ENCODE measurements around the gene SUGT1.
"Not testable (repeated sequence)": the region's sequence is repeated elsewhere in the genome, so short reads cannot be mapped to it uniquely, and the experiment has no call there.

Gene SUGT1

GRCh38 chr13:52706081-52706480, 53.4 kb downstream of the SUGT1 start:
- no peaks in the 10 kb centered on the region for H3K4me1 Mint-ChIP-seq
- H3K27me3 Mint-ChIP-seq, result no peaks in the 10 kb centered on the region
- no peaks in the 10 kb centered on the region for H3K9me3 Mint-ChIP-seq
- H3K27ac Mint-ChIP-seq, result peak overlapping the region in 1 of 2 donors; percentile 76
- no peak for ATAC-seq
- no peak for DNase-seq
- H3K4me3 Mint-ChIP-seq, result no peak overlapping the region

DNA sequence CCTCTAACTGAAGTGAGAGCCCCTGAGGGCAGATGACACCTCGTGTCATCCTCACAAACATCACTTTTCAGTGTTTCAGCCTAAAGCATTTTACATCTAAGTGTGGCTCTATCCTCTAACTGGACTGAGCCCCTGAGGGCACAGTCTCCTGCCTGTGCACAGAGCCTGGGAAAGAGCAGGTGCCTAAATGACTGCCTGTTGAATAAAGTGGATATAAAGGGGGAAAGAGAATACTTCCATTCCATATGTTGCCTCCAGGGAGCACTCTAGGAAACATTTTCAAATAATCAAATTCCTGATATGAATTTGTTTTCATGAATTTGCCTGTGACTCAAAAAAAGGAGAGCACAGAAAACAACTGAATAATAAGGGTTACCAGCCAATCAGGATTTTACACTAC, 54.7 kb downstream of the SUGT1 start:
- Mint-ChIP-seq H3K27ac (no peak overlapping the region), H3K9me3 (no peaks in the 10 kb centered on the region), H3K4me3 (no peak overlapping the region)

GRCh38 chr13:52708266-52708665, 55.6 kb downstream of the SUGT1 start:
- not testable (repeated sequence) for DNase-seq, H3K27me3 Mint-ChIP-seq, H3K4me3 Mint-ChIP-seq, ATAC-seq, H3K9me3 Mint-ChIP-seq, H3K4me1 Mint-ChIP-seq
- peak overlapping the region in 1 of 2 donors; percentile 19 for H3K27ac Mint-ChIP-seq

More for the DNA sequence above, 54.7 kb downstream of the SUGT1 start:
- H3K4me1 Mint-ChIP-seq, result no peaks in the 10 kb centered on the region
- DNase-seq (no peak), ATAC-seq (no peak)
- H3K27me3 Mint-ChIP-seq, result no peaks in the 10 kb centered on the region

GRCh38 chr13:52711286-52711685, 58.6 kb downstream of the SUGT1 start:
- ATAC-seq, result no peak
- Mint-ChIP-seq H3K9me3 (no peaks in the 10 kb centered on the region), H3K27ac (no peak overlapping the region), H3K4me3 (no peak overlapping the region), H3K4me1 (no peaks in the 10 kb centered on the region), H3K27me3 (no peaks in the 10 kb centered on the region)
- DNase-seq, result no peak

- no peak for ATAC-seq
- no peak overlapping the region for H3K27ac Mint-ChIP-seq
- peaks cover 6% of the 10 kb centered on the region for H3K27me3 Mint-ChIP-seq
- peaks cover 0 to 9% of the 10 kb centered on the region in 2 donors for H3K9me3 Mint-ChIP-seq
- DNase-seq, result no peak
- no peaks in the 10 kb centered on the region for H3K4me1 Mint-ChIP-seq
- H3K4me3 Mint-ChIP-seq, result no peak overlapping the region
These were observed 59.7 kb downstream of the SUGT1 start for GRCh38 chr13:52712385-52712784.

DNA sequence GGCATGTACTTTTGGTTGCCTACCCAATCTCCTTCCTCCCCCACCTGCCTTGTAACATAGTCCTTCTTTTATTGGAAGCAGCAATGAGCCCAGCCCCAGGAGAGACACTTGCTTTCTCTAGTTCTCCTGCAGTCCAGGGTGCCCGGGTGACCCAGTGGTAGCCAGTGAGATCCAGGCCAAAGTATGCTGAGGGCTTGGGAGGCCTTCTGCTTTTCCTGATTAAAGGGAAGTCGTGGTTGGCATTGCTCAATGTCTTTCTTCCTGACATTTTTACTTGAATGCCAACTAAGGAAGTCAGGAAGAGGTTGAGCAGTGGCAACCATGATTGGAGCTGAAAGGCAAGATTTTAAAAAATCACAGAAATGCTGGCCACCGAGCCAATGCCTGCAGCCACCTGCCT, 61.3 kb downstream of the SUGT1 start:
- peaks cover 21% of the 10 kb centered on the region for H3K27me3 Mint-ChIP-seq
- ATAC-seq, result no peak
- H3K9me3 Mint-ChIP-seq, result peaks cover 8 to 24% of the 10 kb centered on the region in 2 donors
- H3K4me1 Mint-ChIP-seq, result no peaks in the 10 kb centered on the region
- DNase-seq, result no peak
- no peak overlapping the region for H3K27ac Mint-ChIP-seq
- no peak overlapping the region for H3K4me3 Mint-ChIP-seq

- not testable (repeated sequence) for H3K4me3 Mint-ChIP-seq, H3K27ac Mint-ChIP-seq, DNase-seq, H3K4me1 Mint-ChIP-seq, ATAC-seq
- Mint-ChIP-seq H3K9me3 (peaks cover 12 to 35% of the 10 kb centered on the region in 2 donors), H3K27me3 (peaks cover 36% of the 10 kb centered on the region)
These were observed 68.3 kb downstream of the SUGT1 start for GRCh38 chr13:52720904-52721303.

DNA sequence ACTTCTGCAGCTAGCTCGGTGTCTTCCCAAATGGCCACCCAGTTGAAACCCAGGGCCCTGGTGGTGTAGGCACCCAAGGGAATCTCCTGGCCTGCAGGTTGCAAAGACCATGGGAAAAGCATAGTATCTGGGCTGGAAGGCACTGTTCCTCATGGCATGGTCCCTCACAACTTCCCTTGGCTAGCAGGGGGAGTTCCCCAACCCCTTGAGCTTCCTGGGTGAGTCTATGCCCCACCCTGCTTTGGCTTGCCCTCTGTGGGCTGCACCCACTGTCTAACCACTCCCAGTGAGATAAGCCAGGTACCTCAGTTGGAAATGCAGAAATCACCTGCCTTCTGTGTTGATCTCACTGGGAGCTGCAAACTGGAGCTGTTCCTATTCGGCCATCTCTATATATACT, 68.7 kb downstream of the SUGT1 start:
- not testable (repeated sequence) for H3K4me1 Mint-ChIP-seq, H3K27ac Mint-ChIP-seq, H3K4me3 Mint-ChIP-seq, ATAC-seq, DNase-seq
- Mint-ChIP-seq H3K27me3 (peaks cover 36% of the 10 kb centered on the region), H3K9me3 (peaks cover 12 to 35% of the 10 kb centered on the region in 2 donors)

GRCh38 chr13:52723181-52723580, 70.5 kb downstream of the SUGT1 start:
- no peaks in the 10 kb centered on the region for H3K4me1 Mint-ChIP-seq
- peaks cover 9 to 19% of the 10 kb centered on the region in 2 donors for H3K9me3 Mint-ChIP-seq
- ATAC-seq (no peak), DNase-seq (no peak)
- H3K27ac Mint-ChIP-seq, result no peak overlapping the region
- H3K27me3 Mint-ChIP-seq, result peaks cover 23% of the 10 kb centered on the region
- no peak overlapping the region for H3K4me3 Mint-ChIP-seq

DNA sequence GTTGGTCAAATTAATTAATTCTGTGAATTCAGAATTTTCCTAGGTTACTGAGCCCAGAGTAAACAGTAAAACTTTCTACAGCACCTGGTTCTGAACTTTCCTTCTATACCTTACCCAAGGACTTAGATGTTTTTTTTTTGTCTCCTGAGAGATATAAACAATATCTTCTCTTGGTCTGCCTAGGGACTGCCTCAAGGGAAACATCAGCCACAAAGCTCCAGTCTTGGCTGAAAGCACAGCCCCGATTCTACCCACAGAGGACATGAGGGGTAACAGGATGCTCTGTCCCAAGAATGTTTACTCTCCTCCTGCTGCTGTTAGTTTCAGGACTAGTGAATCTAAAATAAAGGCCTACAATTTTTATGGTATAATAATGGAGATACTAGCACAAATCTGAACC, 72.7 kb downstream of the SUGT1 start:
- H3K9me3 Mint-ChIP-seq, result no peaks in the 10 kb centered on the region
- no peak for DNase-seq
- H3K27ac Mint-ChIP-seq, result no peak overlapping the region
- no peaks in the 10 kb centered on the region for H3K4me1 Mint-ChIP-seq
- peaks cover 3% of the 10 kb centered on the region for H3K27me3 Mint-ChIP-seq
- ATAC-seq, result no peak
- no peak overlapping the region for H3K4me3 Mint-ChIP-seq

GRCh38 chr13:52726258-52726657, 73.6 kb downstream of the SUGT1 start:
- H3K9me3 Mint-ChIP-seq, result no peaks in the 10 kb centered on the region
- H3K4me3 Mint-ChIP-seq, result no peak overlapping the region
- no peaks in the 10 kb centered on the region for H3K27me3 Mint-ChIP-seq
- no peak overlapping the region for H3K27ac Mint-ChIP-seq
- H3K4me1 Mint-ChIP-seq, result no peaks in the 10 kb centered on the region
- DNase-seq (no peak), ATAC-seq (no peak)

DNA sequence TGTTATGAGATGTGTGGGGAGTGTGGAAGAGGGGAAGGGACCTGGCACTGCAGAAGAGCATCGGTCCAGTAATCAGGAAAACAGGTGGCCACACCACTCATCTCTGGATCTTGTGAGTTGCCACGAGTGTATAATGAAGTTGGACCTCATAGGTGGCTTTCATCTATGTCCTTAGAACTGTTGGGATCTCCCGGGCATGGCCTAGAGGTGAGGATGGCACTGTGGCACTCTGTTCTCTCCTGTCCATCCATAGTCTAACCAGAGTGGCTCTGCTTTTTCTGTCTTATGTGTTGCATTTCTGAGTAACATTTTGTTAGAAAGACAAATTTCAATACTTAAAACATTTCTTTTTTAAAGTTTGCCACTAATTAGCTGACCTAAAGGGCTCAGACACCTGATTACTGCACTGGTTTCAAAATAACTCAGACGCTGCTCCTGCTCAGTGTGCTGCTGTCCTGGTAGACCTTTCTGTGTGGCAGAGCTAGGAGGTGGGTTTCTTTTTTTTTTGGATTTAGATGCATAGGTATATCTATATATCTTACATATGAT, 81.5 kb downstream of the SUGT1 start:
- Mint-ChIP-seq H3K27me3 (peaks cover 14% of the 10 kb centered on the region), H3K4me3 (no peak overlapping the region), H3K4me1 (peaks cover under 1% of the 10 kb centered on the region), H3K27ac (no peak overlapping the region), H3K9me3 (no peaks in the 10 kb centered on the region)
- ATAC-seq, result no peak
- no peak for DNase-seq

DNA sequence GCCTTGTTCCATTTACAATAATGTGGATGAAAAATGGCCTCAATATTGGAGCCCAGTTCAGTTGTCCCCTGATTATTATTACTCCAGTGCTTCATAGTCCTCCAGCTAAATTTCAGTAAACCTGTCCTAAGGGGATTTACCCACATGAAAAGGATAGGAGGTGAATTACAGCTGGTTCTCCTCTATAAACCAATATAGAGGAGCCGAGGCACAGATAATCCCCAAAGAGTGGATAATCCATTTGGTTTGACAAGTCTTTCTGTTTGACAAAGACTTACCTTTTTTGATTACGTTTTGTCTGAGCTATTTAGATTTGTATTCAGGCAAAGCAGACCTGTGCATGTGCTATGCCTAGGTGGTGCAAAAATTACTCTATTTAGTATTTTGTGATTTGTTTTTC, 84.3 kb downstream of the SUGT1 start:
- H3K4me3 Mint-ChIP-seq, result no peak overlapping the region
- no peak for ATAC-seq

GRCh38 chr13:52737451-52737850, 84.8 kb downstream of the SUGT1 start:
- no peaks in the 10 kb centered on the region for H3K9me3 Mint-ChIP-seq
- no peak for DNase-seq
- no peak for ATAC-seq

More for the DNA sequence above, 84.3 kb downstream of the SUGT1 start:
- H3K27me3 Mint-ChIP-seq, result peaks cover 39% of the 10 kb centered on the region
- DNase-seq, result no peak
- H3K9me3 Mint-ChIP-seq, result no peaks in the 10 kb centered on the region
- peaks cover 10% of the 10 kb centered on the region for H3K4me1 Mint-ChIP-seq
- H3K27ac Mint-ChIP-seq, result no peak overlapping the region

GRCh38 chr13:52737965-52738364, 85.3 kb downstream of the SUGT1 start:
- peak overlapping the region in 1 of 2 donors; percentile 46 for H3K4me3 Mint-ChIP-seq
- peaks cover 10% of the 10 kb centered on the region for H3K4me1 Mint-ChIP-seq
- ATAC-seq, result no peak
- H3K9me3 Mint-ChIP-seq, result no peaks in the 10 kb centered on the region
- H3K27ac Mint-ChIP-seq, result no peak overlapping the region
- DNase-seq, result no peak
- peaks cover 49% of the 10 kb centered on the region for H3K27me3 Mint-ChIP-seq

More at GRCh38 chr13:52737451-52737850, 84.8 kb downstream of the SUGT1 start:
- Mint-ChIP-seq H3K4me3 (no peak overlapping the region), H3K4me1 (peaks cover 10% of the 10 kb centered on the region), H3K27ac (no peak overlapping the region), H3K27me3 (peaks cover 44% of the 10 kb centered on the region)

DNA sequence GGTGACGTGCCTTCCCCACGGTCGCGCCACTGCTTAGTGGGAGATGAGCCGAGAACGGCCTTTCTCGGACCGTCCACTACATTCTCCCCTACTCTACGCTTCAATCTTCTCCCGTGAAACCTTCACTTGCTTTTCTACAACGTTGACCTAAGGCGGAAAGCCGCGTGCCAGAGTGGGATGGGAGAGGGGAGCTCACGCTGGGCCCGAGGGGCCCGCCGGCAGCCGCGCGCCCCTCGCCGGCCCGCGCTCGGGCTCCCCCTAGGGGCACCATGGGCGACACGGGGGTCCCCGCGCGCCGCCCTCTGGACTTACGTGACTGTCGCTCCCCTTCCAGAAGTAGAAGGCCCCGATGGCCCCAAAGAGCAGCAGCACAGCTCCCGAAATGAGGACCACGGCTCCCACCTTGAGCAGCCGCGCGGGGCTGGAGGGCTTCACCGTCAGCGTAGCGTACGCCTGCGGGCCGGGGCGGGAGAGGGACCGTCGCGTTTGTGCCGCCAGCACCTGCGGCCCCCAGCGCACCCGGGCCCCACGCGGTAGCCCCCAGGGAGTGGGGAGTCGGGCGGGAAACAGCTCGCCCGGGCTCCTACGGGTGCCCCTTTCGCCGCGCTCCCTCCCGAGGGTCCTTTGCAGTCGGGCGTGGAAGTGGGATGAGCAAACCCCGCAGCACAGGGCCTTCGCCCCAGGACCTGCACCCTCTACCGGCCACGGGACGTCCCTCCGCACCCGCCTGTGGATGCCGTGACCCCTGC, 86.3 kb downstream of the SUGT1 start:
- peak; percentile 31 to 35 for DNase-seq

More for the DNA sequence above, 86.3 kb downstream of the SUGT1 start:
- Mint-ChIP-seq H3K9me3 (no peaks in the 10 kb centered on the region), H3K4me3 (peak overlapping the region; percentile 48 to 63), H3K4me1 (peaks cover 10% of the 10 kb centered on the region), H3K27ac (no peak overlapping the region), H3K27me3 (peaks cover 56% of the 10 kb centered on the region)
- ATAC-seq, result peak; percentile 76

Data from stimulated activated naive CD8-positive, alpha-beta T cell treated with anti-CD3 and anti-CD28 coated beads, Interleukin-15, amount 100 ng/mL, for 72 hours (primary cell).